Dendritic cell treated with granulocyte-macrophage colony-stimulating factor and Interleukin-4, amounts not matched to agents 40 ng/mL and 50 ng/mL, for 4 days (primary cell): ENCODE measurements around the gene TST.

Source experiments
- H3K27ac Mint-ChIP-seq: one replicate; pipeline ENCODE4 v1.8.0; 2022; ENCODE audit warnings: mild to moderate bottlenecking, mixed read lengths
- H3K27me3 Mint-ChIP-seq: one replicate; pipeline ENCODE4 v1.8.0; 2022; ENCODE audit warnings: mild to moderate bottlenecking, mixed read lengths
- H3K36me3 Mint-ChIP-seq: one replicate; pipeline ENCODE4 v1.8.0; 2022; ENCODE audit warnings: low read depth, mixed read lengths
- H3K4me1 Mint-ChIP-seq: one replicate; pipeline ENCODE4 v1.8.0; 2022; ENCODE audit warnings: low read depth, mixed read lengths
- H3K4me3 Mint-ChIP-seq: one replicate; pipeline ENCODE4 v1.8.0; 2022; ENCODE audit warnings: mild to moderate bottlenecking, moderate library complexity, mixed read lengths
- H3K9me3 Mint-ChIP-seq: one replicate; pipeline ENCODE4 v1.8.0; 2022; ENCODE audit warnings: mixed read lengths
- intact Hi-C: fragments of 100-400 bp; cut with micrococcal nuclease; formaldehyde crosslinking; loops from one replicate; pipeline ENCODE4 v1.15.0; 2022

TST gene

DNA sequence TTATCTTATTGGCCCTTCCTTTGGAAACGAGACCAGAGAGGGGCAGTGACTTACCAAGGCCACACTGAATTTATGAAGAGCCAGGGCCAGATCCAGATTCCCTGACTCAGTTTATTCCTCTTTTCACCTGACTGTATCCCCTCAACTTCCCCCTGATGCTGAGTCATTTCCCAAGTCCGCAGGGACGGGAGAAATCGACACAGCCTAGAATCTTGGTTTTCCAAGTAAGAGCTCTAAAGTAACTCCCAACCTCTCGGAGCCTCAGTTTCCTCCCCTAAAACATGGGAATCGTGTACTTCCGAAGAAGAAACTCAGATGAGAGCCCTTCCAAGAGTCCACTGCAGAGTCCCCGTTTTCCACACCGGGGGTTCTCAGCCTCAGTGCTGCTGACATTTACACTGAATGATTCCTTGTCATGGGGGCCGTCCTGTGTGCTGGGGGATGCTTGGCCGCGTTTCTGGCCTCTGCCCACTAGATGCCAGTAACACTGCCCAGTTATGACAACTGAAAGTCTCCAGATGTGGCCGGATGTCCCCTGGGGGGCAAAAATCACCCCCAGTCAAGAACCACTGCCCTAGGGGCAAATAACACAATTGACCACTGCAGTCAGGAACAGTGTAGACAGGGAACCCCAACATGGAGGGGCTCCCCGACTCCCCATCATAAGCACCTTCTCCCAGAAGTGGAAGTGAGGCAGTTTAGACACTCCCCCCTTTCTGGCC is 11.5 kb upstream of the TST start:
- intact Hi-C loops: no loop called here
- H3K36me3 Mint-ChIP-seq: peaks cover 44% of the 10 kb centered on the region
- H3K27me3 Mint-ChIP-seq: peaks cover 4% of the 10 kb centered on the region
- H3K9me3 Mint-ChIP-seq: no peaks in the 10 kb centered on the region
- H3K4me1 Mint-ChIP-seq: peaks cover 30% of the 10 kb centered on the region
- no peak overlapping the region for H3K27ac Mint-ChIP-seq
- H3K4me3 Mint-ChIP-seq: no peak overlapping the region

DNA sequence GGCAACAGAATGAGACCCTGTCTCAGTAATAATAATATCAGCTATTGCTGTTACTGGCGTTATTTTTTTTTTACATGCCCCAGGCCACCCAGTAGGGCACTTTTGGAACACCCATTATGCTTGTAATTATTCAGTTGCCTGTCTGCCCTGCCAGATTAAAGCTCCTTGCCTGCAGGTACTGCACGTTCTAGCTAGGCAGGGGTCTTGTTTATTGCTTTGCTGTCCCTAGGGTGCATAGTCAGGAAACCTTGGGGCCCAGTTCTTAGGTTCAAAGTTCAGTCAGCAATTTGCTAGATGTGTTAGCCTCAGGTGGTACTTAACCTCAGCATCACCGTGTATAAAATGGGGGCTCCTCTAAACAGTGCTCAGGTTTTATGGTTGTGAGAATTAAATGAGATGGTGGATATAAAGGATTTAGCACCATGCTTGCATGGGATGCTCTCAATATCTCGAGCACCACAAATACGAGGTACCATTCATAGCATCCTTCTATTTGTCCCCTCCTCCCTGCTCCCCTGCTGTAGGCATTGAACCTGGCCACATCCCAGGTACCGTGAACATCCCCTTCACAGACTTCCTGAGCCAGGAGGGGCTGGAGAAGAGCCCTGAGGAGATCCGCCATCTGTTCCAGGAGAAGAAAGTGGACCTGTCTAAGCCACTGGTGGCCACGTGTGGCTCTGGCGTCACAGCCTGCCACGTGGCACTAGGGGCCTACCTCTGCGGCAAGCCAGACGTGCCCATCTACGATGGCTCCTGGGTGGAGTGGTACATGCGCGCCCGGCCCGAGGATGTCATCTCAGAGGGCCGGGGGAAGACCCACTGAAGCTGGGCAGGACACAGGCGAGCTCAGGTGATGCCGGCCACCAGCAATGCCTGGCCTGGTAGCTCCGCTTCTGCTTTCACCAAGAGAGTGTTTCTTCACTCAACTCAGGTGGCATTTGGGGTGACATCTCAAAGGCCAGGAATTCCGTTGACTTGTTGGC is 9.7 kb upstream of the TST start:
- intact Hi-C loops: no loop called here
- no peak overlapping the region for H3K4me3 Mint-ChIP-seq
- H3K27ac Mint-ChIP-seq: no peak overlapping the region
- H3K27me3 Mint-ChIP-seq: no peaks in the 10 kb centered on the region
- H3K36me3 Mint-ChIP-seq: peaks cover 62% of the 10 kb centered on the region
- H3K4me1 Mint-ChIP-seq: peaks cover 36% of the 10 kb centered on the region
- H3K9me3 Mint-ChIP-seq: no peaks in the 10 kb centered on the region

DNA sequence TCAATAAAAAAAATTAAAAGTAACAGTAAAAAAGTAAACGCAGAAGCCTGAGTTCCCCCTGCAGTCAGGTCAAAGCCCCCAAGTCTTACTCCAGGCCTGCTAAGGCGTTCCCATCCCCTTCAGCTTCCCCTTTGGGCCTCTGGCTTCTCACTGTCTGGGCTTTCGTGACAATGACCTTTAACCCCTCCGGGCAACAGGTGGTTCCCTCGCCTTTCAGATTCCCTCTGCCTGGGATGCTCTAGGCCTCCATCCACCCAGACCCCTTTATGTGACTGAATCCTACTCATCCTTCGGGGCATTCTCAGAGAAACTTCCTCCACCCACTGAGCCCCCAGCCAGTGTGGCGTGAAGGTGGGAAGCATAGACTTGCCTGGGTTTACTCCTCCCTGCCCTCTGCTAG is 8.3 kb upstream of the TST start:
- intact Hi-C loops: no loop called here
- H3K36me3 Mint-ChIP-seq: peaks cover 67% of the 10 kb centered on the region

DNA sequence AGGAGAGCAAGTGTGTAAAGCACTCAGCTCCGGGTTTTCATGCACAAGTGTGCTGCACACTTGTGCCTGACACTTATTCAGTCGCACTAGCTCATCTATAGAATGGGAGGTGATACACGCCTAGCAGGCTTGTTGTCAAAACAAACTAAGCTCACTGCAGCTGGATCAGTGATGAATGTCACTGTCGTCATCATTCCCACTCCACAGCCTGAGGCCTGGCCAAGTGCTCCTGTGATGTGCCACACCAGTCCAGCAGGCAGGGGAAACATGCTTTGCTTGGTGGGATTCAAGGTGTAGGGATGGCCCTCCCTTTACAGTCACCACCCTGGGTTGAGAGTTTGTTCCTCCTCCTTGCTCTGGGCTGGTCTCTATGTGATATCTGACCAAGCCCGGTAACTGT is 7.1 kb upstream of the TST start:
- no peak overlapping the region for H3K4me3 Mint-ChIP-seq
- no peaks in the 10 kb centered on the region for H3K9me3 Mint-ChIP-seq
- H3K4me1 Mint-ChIP-seq: peaks cover 22% of the 10 kb centered on the region
- intact Hi-C loops: no loop called here
- H3K36me3 Mint-ChIP-seq: peaks cover 67% of the 10 kb centered on the region
- H3K27me3 Mint-ChIP-seq: no peaks in the 10 kb centered on the region
- no peak overlapping the region for H3K27ac Mint-ChIP-seq

More for the DNA sequence above, 8.3 kb upstream of the TST start:
- Mint-ChIP-seq H3K4me1 (peaks cover 22% of the 10 kb centered on the region), H3K4me3 (no peak overlapping the region), H3K27me3 (no peaks in the 10 kb centered on the region), H3K9me3 (no peaks in the 10 kb centered on the region), H3K27ac (no peak overlapping the region)

DNA sequence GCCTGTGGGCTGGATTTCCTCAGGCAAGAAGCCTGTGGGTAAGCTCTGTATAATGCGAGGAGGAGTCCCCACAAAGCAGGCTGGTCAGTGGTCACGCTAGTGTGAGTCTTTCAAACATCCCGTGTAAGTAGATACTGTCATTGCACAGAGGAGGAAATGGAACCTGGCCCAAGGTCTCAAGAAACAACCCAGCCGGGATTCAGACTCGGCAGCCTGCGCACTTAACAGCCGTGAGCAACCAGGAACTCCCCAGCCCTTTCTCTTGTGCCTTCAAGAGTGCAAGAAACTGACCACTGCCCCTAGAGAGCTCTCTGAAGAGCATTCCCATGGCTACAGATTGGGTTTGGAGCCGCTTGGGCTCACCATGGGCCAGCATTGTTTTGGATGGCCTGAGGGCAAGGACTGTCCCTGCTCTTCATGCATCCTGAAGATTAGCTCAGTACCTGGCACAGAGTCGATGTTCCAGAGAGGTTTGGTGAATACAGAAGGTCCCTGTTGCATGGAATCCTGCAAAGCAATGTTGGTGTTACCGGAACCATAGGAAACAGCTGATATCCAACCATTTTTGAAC is 6.3 kb upstream of the TST start:
- Mint-ChIP-seq H3K27me3 (no peaks in the 10 kb centered on the region), H3K4me3 (no peak overlapping the region), H3K4me1 (peaks cover 26% of the 10 kb centered on the region), H3K36me3 (peaks cover 64% of the 10 kb centered on the region), H3K9me3 (no peaks in the 10 kb centered on the region), H3K27ac (no peak overlapping the region)
- intact Hi-C loops: no loop called here

DNA sequence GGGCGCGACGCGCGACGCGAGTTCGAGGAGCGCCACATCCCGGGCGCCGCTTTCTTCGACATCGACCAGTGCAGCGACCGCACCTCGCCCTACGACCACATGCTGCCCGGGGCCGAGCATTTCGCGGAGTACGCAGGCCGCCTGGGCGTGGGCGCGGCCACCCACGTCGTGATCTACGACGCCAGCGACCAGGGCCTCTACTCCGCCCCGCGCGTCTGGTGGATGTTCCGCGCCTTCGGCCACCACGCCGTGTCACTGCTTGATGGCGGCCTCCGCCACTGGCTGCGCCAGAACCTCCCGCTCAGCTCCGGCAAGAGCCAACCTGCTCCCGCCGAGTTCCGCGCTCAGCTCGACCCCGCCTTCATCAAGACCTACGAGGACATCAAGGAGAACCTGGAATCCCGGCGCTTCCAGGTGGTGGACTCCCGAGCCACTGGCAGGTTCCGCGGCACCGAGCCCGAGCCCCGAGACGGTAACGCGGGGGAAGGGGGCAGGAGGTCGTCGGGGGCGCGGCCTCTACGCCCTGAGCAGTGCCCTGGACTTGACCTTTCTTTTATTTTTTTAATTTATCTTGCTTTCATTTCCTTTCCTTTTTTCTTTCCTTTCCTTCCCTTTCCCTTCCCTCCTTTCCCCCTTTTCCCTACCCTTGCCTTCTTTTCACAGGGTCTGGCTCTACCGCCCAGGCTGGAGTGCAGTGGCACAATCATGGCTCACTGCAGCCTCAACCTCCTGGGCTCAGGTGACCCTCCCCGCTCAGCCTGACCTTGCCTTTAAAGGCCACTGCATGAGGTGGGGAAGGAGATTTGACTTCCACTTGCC is 5.3 kb upstream of the TST start:
- Mint-ChIP-seq H3K4me1 (peaks cover 30% of the 10 kb centered on the region), H3K27ac (no peak overlapping the region), H3K27me3 (no peaks in the 10 kb centered on the region), H3K9me3 (no peaks in the 10 kb centered on the region), H3K36me3 (peaks cover 60% of the 10 kb centered on the region), H3K4me3 (no peak overlapping the region)
- intact Hi-C loops: no loop called here

DNA sequence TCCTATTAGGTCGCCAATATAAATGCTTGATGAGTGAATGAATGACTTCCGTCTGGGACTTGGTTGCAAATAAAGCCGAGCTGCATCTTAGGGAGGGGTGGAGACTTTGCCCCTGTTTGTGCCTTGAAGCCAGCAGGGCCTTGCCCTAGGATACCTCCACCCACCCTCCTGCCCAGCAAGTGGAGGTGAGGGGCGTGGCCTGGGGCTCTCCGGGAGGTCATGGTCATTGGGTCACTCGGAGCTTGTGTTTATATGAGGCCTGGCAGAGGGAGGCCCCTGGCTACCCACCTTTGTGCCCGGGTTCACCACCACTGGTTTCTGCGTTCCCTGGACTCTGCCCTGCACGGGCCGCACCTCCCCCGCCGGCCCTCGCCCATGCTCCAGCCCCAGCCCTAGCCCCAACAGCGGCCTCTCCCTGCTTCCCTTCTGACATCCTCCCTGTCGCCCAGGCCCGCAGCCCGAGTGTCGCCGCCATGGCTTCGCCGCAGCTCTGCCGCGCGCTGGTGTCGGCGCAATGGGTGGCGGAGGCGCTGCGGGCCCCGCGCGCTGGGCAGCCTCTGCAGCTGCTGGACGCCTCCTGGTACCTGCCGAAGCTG is 4.6 kb upstream of the TST start:
- Mint-ChIP-seq H3K9me3 (no peaks in the 10 kb centered on the region), H3K36me3 (peaks cover 54% of the 10 kb centered on the region)
- intact Hi-C loops: no loop called here

DNA sequence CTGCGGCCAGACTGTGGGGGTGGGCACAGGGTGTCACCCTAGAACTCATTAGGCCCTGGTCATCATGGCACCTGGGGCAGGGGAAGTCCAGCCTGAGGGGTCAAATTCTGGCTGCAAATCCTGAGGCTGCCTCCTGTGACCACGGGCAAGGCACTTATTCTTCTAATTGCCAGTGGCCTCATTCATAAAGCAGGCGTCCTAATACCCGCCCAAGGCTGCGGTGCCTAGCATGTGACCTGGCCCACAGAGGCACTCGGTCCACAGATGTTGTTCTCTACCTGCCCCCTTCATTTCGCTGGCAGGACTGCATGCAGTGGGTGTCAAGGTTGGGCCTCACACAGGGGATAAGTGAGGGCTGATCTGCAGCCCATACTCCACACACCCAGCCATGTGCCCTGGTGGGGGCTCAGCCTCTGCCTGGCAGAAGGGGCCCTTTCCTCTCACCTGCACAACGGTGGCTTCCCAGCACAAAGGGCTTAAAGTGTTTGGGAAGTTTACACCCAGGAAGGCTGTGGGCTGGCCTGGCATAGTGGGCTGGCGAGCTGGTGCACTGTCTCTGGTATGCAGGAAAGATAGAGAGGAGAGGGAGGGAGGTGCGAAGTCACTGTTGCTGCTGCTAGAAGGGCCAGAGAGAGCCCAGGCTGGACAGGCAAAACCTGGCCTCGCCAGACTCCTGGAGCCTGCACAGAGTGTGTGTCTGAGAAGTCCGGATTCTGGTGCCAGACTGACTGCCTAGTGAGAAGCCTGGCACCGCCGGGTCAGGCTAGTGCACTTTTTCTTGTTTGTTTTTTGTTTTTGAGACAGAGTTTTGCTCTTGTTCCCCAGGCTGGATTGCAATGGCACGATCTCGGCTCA is 3.5 kb upstream of the TST start:
- H3K27ac Mint-ChIP-seq: no peak overlapping the region
- no peak overlapping the region for H3K4me3 Mint-ChIP-seq
- H3K36me3 Mint-ChIP-seq: peaks cover 54% of the 10 kb centered on the region
- H3K27me3 Mint-ChIP-seq: no peaks in the 10 kb centered on the region
- no peaks in the 10 kb centered on the region for H3K9me3 Mint-ChIP-seq
- H3K4me1 Mint-ChIP-seq: peaks cover 41% of the 10 kb centered on the region
- intact Hi-C loops: no loop called here

More for the DNA sequence above, 4.6 kb upstream of the TST start:
- H3K4me3 Mint-ChIP-seq: no peak overlapping the region
- no peaks in the 10 kb centered on the region for H3K27me3 Mint-ChIP-seq
- H3K4me1 Mint-ChIP-seq: peaks cover 30% of the 10 kb centered on the region
- no peak overlapping the region for H3K27ac Mint-ChIP-seq

DNA sequence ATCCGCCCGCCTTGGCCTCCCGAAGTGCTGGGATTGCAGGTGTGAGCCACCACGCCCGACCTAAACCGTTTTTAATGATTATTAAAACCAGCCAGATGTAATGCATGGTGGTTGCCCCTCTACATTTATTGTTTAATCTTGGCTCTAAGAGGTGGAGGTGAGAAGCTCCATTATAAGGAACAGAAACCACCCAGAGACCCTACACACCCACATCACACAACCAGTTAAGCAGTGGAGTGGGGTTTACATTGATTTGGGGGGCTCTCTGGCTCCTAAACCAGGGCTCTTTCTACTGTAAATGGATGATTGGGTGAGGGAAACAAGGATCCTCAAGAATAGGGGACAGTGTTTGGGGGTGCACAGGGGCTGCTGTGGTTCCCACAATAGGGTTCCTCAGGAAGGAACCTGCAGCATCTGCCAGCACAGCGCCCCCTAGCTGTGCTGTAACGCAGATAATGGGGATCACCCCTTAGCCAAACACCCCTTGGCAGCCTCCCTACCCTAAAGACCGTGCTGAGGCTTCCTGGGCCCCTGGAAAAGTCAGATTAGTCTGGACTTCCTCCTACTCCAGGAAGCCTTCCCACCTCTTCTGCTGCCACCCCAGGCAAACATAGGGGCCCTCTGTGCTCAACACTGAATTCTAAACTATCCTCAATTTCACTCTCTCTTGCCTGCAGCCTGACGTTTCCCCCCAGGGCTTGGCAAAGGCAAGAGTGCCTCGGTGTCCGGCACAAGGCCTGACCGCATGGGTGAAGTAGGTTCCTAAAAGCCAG is 2.6 kb upstream of the TST start:
- intact Hi-C loops: no loop called here
- Mint-ChIP-seq H3K27me3 (no peaks in the 10 kb centered on the region), H3K9me3 (no peaks in the 10 kb centered on the region), H3K27ac (no peak overlapping the region), H3K36me3 (peaks cover 52% of the 10 kb centered on the region), H3K4me3 (no peak overlapping the region), H3K4me1 (peaks cover 49% of the 10 kb centered on the region)

DNA sequence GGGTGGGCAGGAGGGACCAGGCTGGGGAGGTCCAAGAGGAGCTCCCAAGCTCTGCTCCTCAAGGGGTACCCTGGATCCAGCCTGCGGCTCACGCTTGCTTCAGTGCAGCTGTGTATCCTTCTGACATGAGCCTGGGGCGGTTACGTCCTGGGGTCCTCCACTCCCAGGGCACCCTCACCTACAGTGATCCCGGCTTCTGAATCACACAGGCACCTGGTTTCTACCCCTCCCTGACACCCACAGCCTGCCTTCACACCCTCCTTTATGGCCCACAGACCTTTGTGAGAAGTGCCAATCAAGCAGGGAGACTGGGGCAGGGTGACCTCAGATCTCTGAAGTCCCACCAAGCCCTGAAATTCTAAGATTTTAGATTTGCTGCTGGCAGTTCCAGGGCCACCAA is 1.8 kb upstream of the TST start:
- Mint-ChIP-seq H3K4me1 (peaks cover 53% of the 10 kb centered on the region), H3K36me3 (peaks cover 52% of the 10 kb centered on the region), H3K27ac (no peak overlapping the region), H3K27me3 (no peaks in the 10 kb centered on the region), H3K4me3 (no peak overlapping the region), H3K9me3 (no peaks in the 10 kb centered on the region)
- intact Hi-C loops: no loop called here

DNA sequence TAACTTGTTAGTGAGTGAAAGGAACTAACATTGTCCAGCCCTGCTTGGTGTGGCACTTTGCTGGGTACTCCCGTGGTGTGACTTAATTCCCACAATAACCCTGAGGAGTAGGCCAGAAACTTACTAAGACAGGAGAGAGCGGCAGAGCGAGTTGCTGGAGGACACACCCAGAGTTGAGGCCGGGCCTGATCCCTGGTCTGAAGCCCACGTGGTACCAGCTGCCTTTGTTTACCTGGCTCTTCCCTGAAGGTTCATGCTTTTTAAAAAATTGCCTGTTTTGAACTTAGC is 889 bp upstream of the TST start:
- Mint-ChIP-seq H3K4me1 (peaks cover 59% of the 10 kb centered on the region), H3K27ac (peak overlapping the region; percentile 91), H3K27me3 (no peaks in the 10 kb centered on the region), H3K9me3 (no peaks in the 10 kb centered on the region), H3K4me3 (peak overlapping the region; percentile 97), H3K36me3 (peaks cover 47% of the 10 kb centered on the region)
- intact Hi-C loops: no loop called here

DNA sequence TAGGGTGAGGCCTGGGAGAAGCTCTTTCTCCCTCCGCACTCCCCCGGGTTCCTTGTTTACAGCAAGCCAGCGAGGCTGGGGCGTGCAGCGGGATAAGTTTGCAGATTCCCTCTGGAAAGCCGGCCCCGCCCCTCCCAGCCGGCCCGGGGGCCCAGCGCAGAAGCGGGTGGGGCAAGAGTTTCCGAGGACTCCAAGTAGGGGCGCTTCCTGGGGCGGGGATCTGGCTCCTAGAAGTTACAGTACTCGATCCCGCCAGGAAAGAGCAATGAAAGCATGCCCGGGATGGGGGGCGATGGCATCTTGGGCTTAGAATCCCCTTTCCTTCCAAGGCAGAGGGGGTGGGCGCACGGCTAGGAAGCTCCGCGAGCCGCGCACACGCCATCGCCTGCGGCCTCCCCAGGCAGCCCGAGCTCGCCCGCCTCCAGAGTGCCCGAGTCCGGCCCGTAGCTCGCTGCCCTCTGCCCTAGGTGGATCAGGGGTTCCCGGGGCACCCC is 385 bp downstream of the TST start:
- Mint-ChIP-seq H3K4me3 (peak overlapping the region; percentile 83), H3K36me3 (peaks cover 34% of the 10 kb centered on the region), H3K9me3 (no peaks in the 10 kb centered on the region), H3K27ac (peak overlapping the region; percentile 91), H3K4me1 (peaks cover 57% of the 10 kb centered on the region), H3K27me3 (no peaks in the 10 kb centered on the region)
- intact Hi-C loops: loop anchor here (2.0 kb wide), 1 partner anchor 32 kb away; the partner anchor contains the start of gene KCTD17
